Panc1 (cell line): ENCODE data around the gene SSR3.

Experiments
- TF ChIP-seq, protein P1 (sequence below), 2 experiments: IDR thresholded peaks; 2 replicates each; pipeline ENCODE4 v1.6.1; 2011 to 2012; ENCODE audit warnings: low read depth in 2 of 2, control low read depth in 1 of 2, low read length in 1 of 2, mild to moderate bottlenecking in 1 of 2, moderate library complexity in 1 of 2; ENCODE audit not compliant: insufficient read depth in 1 of 2
- TF ChIP-seq, protein P2 (sequence below): fragments of 450-650 bp; IDR thresholded peaks from 2 replicates; pipeline ENCODE4 v1.5.1; 2017; ENCODE audit warnings: mild to moderate bottlenecking

DNA sequence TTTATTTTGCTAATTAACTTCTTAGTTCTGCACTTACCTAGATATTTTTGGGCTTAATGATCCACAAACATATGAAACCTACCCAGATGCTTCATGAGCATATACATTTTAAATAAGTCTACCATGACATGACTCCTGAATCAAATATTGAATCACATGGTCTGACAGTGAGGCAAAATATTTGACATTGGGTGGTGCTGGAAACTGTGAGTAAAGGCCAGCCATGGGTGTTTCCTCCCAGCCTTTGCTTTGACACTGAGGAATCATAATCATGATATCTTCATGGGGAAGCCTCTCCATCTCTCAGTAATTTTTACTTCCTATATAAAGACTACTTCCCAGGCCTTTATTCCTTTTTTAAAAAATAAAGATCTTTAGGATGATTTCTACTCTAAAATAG lies 22.8 kb upstream of the SSR3 start:
- TF ChIP-seq, protein P1, sequence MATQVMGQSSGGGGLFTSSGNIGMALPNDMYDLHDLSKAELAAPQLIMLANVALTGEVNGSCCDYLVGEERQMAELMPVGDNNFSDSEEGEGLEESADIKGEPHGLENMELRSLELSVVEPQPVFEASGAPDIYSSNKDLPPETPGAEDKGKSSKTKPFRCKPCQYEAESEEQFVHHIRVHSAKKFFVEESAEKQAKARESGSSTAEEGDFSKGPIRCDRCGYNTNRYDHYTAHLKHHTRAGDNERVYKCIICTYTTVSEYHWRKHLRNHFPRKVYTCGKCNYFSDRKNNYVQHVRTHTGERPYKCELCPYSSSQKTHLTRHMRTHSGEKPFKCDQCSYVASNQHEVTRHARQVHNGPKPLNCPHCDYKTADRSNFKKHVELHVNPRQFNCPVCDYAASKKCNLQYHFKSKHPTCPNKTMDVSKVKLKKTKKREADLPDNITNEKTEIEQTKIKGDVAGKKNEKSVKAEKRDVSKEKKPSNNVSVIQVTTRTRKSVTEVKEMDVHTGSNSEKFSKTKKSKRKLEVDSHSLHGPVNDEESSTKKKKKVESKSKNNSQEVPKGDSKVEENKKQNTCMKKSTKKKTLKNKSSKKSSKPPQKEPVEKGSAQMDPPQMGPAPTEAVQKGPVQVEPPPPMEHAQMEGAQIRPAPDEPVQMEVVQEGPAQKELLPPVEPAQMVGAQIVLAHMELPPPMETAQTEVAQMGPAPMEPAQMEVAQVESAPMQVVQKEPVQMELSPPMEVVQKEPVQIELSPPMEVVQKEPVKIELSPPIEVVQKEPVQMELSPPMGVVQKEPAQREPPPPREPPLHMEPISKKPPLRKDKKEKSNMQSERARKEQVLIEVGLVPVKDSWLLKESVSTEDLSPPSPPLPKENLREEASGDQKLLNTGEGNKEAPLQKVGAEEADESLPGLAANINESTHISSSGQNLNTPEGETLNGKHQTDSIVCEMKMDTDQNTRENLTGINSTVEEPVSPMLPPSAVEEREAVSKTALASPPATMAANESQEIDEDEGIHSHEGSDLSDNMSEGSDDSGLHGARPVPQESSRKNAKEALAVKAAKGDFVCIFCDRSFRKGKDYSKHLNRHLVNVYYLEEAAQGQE (IDR thresholded peaks at IDR 0.05; ENCODE audit: insufficient read depth in 1 of 2, low read depth in 2 of 2, low read length in 1 of 2) = no peak
- TF ChIP-seq, protein P2, sequence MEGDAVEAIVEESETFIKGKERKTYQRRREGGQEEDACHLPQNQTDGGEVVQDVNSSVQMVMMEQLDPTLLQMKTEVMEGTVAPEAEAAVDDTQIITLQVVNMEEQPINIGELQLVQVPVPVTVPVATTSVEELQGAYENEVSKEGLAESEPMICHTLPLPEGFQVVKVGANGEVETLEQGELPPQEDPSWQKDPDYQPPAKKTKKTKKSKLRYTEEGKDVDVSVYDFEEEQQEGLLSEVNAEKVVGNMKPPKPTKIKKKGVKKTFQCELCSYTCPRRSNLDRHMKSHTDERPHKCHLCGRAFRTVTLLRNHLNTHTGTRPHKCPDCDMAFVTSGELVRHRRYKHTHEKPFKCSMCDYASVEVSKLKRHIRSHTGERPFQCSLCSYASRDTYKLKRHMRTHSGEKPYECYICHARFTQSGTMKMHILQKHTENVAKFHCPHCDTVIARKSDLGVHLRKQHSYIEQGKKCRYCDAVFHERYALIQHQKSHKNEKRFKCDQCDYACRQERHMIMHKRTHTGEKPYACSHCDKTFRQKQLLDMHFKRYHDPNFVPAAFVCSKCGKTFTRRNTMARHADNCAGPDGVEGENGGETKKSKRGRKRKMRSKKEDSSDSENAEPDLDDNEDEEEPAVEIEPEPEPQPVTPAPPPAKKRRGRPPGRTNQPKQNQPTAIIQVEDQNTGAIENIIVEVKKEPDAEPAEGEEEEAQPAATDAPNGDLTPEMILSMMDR = no peak
